Gastroesophageal sphincter (tissue), 3 donors: ENCODE results near the gene IL1RAPL1.

ENCODE experiments used
- POLR2AphosphoS5 ChIP-seq: sonication (generic); formaldehyde crosslinking; IDR thresholded peaks from one replicate; pipeline ENCODE4 v1.6.1; 2017; ENCODE audit warnings: antibody characterized with exemption
- TF ChIP-seq, protein P1 (sequence below), 4 experiments: fragments of 200-600 bp in 2 of 4; fragments of 450-650 bp in 2 of 4; sonication (generic) in 1 of 4; IDR thresholded peaks; one replicate each; pipeline ENCODE4 v1.5.1; 2017 to 2019; ENCODE audit warnings: antibody characterized with exemption in 4 of 4, mild to moderate bottlenecking in 2 of 4, moderate library complexity in 2 of 4

DNA sequence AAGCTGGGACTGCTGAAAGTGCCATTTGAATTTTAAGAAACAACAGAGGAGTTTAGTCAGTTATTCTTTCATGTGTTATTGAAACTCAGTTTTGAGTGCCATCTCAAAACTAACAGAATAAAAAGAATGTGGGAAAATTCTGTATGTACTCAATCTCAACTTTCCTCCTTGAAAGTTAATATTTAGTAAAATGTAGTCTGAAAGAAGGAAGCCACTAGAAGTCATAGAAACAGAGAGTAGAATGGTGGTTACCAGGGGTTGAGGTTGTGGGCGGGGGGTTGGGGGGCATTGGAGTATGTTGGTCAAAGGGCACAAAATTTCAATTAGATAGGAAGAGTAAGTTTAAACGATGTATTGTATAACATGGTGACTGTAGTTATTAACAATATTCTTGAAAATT lies 999.9 kb downstream of the IL1RAPL1 start:
- TF ChIP-seq, protein P1, sequence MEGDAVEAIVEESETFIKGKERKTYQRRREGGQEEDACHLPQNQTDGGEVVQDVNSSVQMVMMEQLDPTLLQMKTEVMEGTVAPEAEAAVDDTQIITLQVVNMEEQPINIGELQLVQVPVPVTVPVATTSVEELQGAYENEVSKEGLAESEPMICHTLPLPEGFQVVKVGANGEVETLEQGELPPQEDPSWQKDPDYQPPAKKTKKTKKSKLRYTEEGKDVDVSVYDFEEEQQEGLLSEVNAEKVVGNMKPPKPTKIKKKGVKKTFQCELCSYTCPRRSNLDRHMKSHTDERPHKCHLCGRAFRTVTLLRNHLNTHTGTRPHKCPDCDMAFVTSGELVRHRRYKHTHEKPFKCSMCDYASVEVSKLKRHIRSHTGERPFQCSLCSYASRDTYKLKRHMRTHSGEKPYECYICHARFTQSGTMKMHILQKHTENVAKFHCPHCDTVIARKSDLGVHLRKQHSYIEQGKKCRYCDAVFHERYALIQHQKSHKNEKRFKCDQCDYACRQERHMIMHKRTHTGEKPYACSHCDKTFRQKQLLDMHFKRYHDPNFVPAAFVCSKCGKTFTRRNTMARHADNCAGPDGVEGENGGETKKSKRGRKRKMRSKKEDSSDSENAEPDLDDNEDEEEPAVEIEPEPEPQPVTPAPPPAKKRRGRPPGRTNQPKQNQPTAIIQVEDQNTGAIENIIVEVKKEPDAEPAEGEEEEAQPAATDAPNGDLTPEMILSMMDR (IDR thresholded peaks at IDR 0.05) = no peak
- TF ChIP-seq POLR2AphosphoS5 = no peak
